Measurements from ENCODE around the gene CYGB. TPM values are rescaled to one million over a fixed set of nuclear protein-coding genes. Genes with fewer than 3 reads are reported as not detected.
A peak's percentile ranks its signal among the peaks of the same experiment; 100 is the strongest.
"Not testable (repeated sequence)": the region's sequence is repeated elsewhere in the genome, so short reads cannot be mapped to it uniquely, and the experiment has no call there.

The CYGB gene
- total and polyA plus RNA-seq, 2 donors = 14.4 to 68.7 TPM

GRCh38 chr17:76510831-76511244, 26.7 kb downstream of the CYGB start:
- 25% methylated on average over 9 of the region's 9 CpGs for WGBS
- no peak overlapping the region for H3K27ac ChIP-seq (ENCODE audit: low read depth)
- no peak for DNase-seq (ENCODE audit: extremely low spot score)
- no peaks in the 10 kb centered on the region for H3K36me3 ChIP-seq (ENCODE audit: insufficient read depth)
- no peaks in the 10 kb centered on the region for H3K4me1 ChIP-seq (ENCODE audit: insufficient read depth)
- no peak overlapping the region for H3K4me3 ChIP-seq (ENCODE audit: low read depth, low read length)

GRCh38 chr17:76508472-76509063, 28.9 kb downstream of the CYGB start:
- not testable (repeated sequence) for DNase-seq (ENCODE audit: extremely low spot score); H3K4me1 ChIP-seq (ENCODE audit: insufficient read depth); H3K36me3 ChIP-seq (ENCODE audit: insufficient read depth); H3K4me3 ChIP-seq (ENCODE audit: low read depth, low read length); H3K27ac ChIP-seq (ENCODE audit: low read depth)
- WGBS = 64% methylated on average over 14 of the region's 14 CpGs

DNA sequence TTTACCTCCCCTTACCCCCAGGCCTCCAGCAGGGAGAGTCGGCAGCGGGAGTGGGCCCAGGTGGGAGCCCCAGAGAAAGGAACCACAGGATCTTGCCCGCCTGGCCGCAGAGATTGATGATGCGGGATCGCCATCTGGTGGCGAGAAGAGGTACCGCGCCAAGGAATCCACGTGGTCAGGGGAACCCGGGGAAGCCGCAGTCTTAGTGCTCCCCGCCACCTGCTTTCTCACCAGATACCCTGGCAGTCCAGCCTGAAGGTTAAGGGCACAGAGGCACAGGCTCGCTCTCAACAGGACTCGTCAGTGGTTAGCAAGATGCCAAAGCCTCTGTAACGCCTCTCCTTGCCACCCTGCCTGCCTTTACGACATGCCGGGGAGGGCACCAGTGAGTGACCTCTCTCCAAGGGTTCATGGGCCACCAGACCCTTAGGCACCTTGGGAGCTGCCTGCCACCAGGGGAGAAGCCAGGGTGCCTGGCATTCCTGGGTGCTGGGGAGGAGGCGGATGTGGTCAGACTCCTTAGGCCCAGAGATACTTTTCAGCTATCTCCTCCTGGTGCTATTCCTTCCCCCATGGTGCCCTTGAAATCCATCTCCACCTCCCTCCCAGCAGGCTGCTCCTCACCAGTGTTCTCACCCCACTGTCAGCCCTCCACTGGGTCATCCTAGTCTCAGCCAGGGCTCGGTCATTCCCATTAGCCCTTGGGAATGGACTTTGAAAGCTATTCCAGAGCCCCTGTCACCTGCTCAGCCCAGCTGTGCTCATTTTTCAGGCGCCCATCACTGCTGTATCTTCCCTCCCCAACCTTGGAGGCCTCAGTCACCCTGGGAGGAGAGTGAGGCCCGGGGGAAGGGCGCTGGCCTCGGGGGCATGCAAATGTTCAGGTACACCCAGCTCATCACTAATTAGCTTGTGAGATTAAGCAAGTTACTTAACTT, 30.8 kb downstream of the CYGB start:
- DNase-seq (ENCODE audit: extremely low spot score) = no peak
- Histone ChIP-seq H3K36me3 (ENCODE audit: insufficient read depth) (no peaks in the 10 kb centered on the region), H3K4me1 (ENCODE audit: insufficient read depth) (no peaks in the 10 kb centered on the region), H3K4me3 (ENCODE audit: low read depth, low read length) (no peak overlapping the region), H3K27ac (ENCODE audit: low read depth) (no peak overlapping the region)
- WGBS = 27% methylated on average over 24 of the region's 24 CpGs

DNA sequence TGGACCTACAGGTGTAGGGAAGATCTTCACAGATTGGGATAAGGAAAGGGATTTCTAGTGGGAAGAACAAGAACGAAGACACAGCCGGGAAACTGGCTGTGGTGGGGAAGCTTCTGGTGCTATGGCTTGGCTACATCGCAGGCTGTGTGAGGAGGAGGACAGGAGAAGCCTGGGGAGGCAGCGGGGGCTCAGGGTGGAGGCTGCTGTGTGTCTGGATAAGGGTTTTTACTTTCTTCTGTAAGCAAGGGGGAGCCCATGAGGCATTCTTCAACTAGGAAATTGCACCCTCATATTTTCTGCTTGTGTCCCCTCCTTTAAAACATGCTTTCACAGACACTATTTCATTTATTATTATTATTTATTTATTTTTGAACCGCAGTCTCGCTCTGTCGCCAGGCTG, 33.4 kb downstream of the CYGB start:
- no peaks in the 10 kb centered on the region for H3K36me3 ChIP-seq (ENCODE audit: insufficient read depth)
- no peak for DNase-seq (ENCODE audit: extremely low spot score)
- no peaks in the 10 kb centered on the region for H3K4me1 ChIP-seq (ENCODE audit: insufficient read depth)
- no peak overlapping the region for H3K27ac ChIP-seq (ENCODE audit: low read depth)
- 62% methylated on average over 7 of the region's 7 CpGs for WGBS
- H3K4me3 ChIP-seq (ENCODE audit: low read depth, low read length) = no peak overlapping the region

DNA sequence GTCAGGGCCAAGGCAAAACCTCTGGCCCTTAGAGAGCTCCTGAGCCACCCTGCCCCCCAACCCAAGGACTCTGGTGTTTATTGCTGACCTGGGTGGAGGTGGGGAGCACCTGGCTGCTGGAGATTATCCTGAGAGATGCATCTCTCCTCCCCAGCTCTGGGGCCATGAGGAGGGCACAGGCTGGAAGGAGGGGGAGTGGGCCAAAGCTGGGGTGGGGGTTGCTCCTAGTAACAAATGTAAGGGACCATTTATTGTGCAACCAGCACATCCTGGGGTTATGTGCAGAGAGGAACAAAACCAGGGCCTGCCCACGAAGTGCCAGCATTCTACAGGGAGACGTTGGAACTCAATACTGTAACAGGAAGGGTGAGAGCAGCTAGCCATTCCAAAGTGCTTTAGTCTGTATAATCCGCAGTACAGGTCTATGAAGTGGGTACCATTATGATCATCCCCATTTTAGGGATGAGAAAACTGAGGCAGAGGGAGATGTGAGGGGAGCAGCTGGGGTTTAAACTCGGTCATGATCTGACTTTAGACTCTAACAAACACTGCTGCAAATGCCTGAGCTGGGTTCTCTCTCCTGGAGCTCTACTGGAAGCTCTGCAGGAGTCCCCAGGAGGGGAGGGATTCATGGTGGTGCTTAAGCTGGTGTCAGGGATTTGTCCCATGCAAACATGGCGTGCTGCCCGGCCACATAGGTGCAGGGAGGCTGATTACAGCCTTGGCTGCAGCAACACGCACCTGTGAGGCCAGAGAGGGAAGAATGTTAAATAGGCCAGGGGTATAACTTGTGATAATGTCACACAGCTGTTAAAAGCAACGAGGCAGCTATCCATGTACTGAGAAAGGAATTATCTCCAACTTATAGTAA, 34.9 kb downstream of the CYGB start:
- Histone ChIP-seq H3K36me3 (ENCODE audit: insufficient read depth) (no peaks in the 10 kb centered on the region), H3K4me1 (ENCODE audit: insufficient read depth) (no peaks in the 10 kb centered on the region), H3K4me3 (ENCODE audit: low read depth, low read length) (no peak overlapping the region), H3K27ac (ENCODE audit: low read depth) (no peak overlapping the region)
- 77% methylated on average over 8 of the region's 8 CpGs for WGBS
- no peak for DNase-seq (ENCODE audit: extremely low spot score)

- Histone ChIP-seq H3K4me3 (ENCODE audit: low read depth, low read length) (peak overlapping the region; percentile 56), H3K4me1 (ENCODE audit: insufficient read depth) (no peaks in the 10 kb centered on the region), H3K27ac (ENCODE audit: low read depth) (no peak overlapping the region), H3K36me3 (ENCODE audit: insufficient read depth) (no peaks in the 10 kb centered on the region)
- WGBS = 74% methylated on average over 11 of the region's 11 CpGs
- DNase-seq (ENCODE audit: extremely low spot score) = no peak
Measured at GRCh38 chr17:76501827-76502307, 35.6 kb downstream of the CYGB start.

DNA sequence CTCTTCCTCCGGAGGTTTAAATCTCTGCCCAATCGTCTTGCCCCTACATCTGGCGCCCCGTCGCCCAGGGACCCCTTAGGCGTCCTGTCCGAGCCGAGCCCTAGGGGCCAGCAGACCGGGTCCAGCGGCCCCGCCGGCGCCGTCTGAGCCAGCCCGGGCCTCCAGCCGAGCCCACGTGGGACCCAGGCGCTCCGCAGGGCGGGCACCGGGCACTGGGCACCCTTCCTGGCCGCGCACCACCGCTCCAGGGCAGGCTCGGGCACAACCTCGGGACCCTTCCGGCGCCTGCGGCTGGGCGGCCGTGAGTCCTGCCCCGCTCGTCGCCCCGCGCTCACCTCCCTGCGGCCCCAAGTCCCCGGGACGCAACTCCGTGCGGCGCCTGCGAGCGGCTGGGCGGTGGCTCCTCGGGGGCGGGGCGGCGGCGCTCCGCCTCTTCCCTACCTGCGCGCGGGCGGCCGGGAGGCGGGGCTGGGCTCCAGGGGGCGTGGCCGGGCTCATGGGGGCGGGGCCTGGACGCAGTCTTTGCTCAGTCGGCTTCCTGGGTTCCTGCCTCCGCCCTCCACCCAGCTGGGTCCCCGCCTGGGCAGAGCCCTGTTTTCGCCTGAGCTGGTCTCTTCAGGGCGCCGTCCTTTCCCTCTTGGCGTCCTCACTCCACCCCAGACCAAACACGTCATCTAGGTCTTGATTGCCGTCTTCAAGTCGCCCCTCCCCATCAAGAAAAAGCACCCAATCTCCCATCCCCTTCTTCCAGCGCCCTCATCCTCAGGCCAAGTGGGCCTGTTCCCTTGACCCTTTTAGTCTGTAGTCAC, 36.3 kb downstream of the CYGB start, which contains the start of gene RHBDF2:
TSS of gene RHBDF2 (minus strand) at position 406 of the 809 bp plus-strand sequence. CDS start 19,899 bp downstream, outside the sequence.
- WGBS = 2% methylated on average over 72 of the region's 72 CpGs
- Histone ChIP-seq H3K36me3 (ENCODE audit: insufficient read depth) (no peaks in the 10 kb centered on the region), H3K27ac (ENCODE audit: low read depth) (peak within 1 kb of the TSS; percentile 49), H3K4me3 (ENCODE audit: low read depth, low read length) (peak within 1 kb of the TSS; percentile 56), H3K4me1 (ENCODE audit: insufficient read depth) (no peaks in the 10 kb centered on the region)
- DNase-seq (ENCODE audit: extremely low spot score) = no peak

DNA sequence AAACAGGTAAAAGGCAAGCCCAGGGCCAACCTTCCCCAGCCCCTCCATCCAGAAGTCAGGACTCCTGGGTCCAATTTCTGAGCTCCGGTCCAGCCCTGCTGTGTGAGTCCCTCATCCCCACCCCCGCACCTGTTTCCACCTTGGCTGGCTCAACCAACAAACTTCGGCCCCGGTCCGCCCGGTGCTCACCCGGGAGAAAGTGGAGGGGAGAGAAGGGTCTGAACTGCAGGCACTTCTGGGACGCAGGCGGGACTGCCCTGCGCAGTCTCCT, 36.8 kb downstream of the CYGB start:
- no peak for DNase-seq (ENCODE audit: extremely low spot score)
- peak overlapping the region; percentile 56 for H3K4me3 ChIP-seq (ENCODE audit: low read depth, low read length)

GRCh38 chr17:76500074-76500746, 37.3 kb downstream of the CYGB start:
- DNase-seq (ENCODE audit: extremely low spot score) = no peak
- 76% methylated on average over 17 of the region's 17 CpGs for WGBS
- H3K27ac ChIP-seq (ENCODE audit: low read depth) = no peak overlapping the region
- H3K4me3 ChIP-seq (ENCODE audit: low read depth, low read length) = peak overlapping the region; percentile 56
- H3K36me3 ChIP-seq (ENCODE audit: insufficient read depth) = no peaks in the 10 kb centered on the region
- H3K4me1 ChIP-seq (ENCODE audit: insufficient read depth) = no peaks in the 10 kb centered on the region

More for the DNA sequence above, 36.8 kb downstream of the CYGB start:
- Histone ChIP-seq H3K4me1 (ENCODE audit: insufficient read depth) (no peaks in the 10 kb centered on the region), H3K27ac (ENCODE audit: low read depth) (peak overlapping the region; percentile 43), H3K36me3 (ENCODE audit: insufficient read depth) (no peaks in the 10 kb centered on the region)
- 26% methylated on average over 10 of the region's 10 CpGs for WGBS

DNA sequence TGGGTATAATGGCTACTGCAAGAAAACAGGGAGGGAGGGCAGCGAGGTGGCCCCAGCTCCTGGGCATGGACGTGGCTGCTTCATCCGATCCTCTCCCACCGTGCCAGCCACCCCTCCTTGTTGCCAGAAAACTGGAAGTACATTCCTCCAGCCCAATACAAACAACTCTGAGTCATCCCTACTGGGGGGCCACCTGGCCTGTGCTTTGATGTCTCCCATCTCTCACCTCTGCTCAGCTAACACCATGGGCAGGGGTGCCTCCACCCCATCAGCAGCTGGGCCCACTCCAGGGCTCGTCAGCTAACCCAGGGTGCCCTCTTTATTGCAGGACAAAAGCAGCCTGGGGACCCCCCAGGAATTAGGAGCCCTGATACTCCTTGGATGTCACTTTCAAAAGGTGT, 38.2 kb downstream of the CYGB start:
- no peak overlapping the region for H3K27ac ChIP-seq (ENCODE audit: low read depth)
- no peak overlapping the region for H3K4me3 ChIP-seq (ENCODE audit: low read depth, low read length)
- no peaks in the 10 kb centered on the region for H3K36me3 ChIP-seq (ENCODE audit: insufficient read depth)
- DNase-seq (ENCODE audit: extremely low spot score) = no peak
- 81% methylated on average over 5 of the region's 5 CpGs for WGBS
- no peaks in the 10 kb centered on the region for H3K4me1 ChIP-seq (ENCODE audit: insufficient read depth)

GRCh38 chr17:76498876-76499251, 38.6 kb downstream of the CYGB start:
- H3K4me1 ChIP-seq (ENCODE audit: insufficient read depth) = no peaks in the 10 kb centered on the region
- no peak overlapping the region for H3K27ac ChIP-seq (ENCODE audit: low read depth)
- no peak for DNase-seq (ENCODE audit: extremely low spot score)
- no peaks in the 10 kb centered on the region for H3K36me3 ChIP-seq (ENCODE audit: insufficient read depth)
- H3K4me3 ChIP-seq (ENCODE audit: low read depth, low read length) = no peak overlapping the region
- WGBS = 78% methylated on average over 4 of the region's 4 CpGs

DNA sequence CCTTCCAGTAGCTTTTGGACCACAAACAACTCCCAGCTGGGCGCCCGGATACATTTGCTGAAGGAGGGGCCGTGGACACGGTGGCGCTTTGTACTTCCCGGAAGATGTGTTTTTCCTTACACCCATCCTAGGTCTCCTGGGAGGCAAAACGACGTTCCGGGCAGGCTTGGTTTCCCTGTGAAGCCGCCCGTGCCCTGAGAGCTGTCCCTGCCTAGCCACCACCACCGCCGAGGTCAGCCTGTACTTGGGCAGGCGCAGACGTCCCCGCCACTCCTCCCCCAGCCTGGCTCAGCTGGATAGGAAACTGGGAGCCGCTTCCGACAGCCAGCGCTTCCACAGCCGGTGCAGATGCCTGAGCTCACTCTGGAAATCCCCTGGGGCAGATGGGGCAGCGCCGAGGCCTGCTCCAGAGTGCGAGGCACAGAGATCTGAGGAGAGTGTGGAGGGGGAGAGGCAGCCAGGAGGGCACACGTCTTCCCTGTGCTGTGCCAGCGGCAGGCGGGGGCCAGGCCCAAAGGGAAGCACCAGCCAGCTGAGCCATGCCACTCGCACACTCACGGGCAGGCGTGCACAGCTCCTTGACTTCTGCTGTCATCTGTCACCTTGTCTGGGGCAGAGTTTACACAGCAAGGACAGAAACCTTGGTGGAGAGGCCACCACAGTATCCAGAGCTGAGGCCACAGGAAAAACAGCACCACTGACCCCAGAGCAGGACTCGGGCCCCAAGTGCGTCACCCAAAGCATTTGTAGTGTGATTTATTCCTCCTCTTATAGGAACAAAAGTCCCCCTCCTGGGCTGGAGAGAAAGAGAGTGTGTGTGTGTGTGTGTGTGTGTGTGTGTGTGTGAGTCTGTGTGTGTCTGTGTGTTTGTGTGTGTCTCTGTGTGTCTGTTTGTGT, 39.3 kb downstream of the CYGB start:
- 35% methylated on average over 31 of the region's 31 CpGs for WGBS
- H3K36me3 ChIP-seq (ENCODE audit: insufficient read depth) = no peaks in the 10 kb centered on the region
- no peak for DNase-seq (ENCODE audit: extremely low spot score)
- H3K27ac ChIP-seq (ENCODE audit: low read depth) = no peak overlapping the region
- H3K4me3 ChIP-seq (ENCODE audit: low read depth, low read length) = no peak overlapping the region
- H3K4me1 ChIP-seq (ENCODE audit: insufficient read depth) = no peaks in the 10 kb centered on the region
